GM12892 (cell line): ENCODE measurements around the gene DNAJC9.

ENCODE experiments used
- POLR2A ChIP-seq: IDR thresholded peaks from 2 replicates; pipeline ENCODE4 v1.6.1; 2011; ENCODE audit warnings: low read depth, low read length, control low read depth
- POLR2AphosphoS5 ChIP-seq: IDR thresholded peaks from 2 replicates; pipeline ENCODE4 v1.6.1; 2011; ENCODE audit warnings: low read depth, low read length, control low read depth

DNA sequence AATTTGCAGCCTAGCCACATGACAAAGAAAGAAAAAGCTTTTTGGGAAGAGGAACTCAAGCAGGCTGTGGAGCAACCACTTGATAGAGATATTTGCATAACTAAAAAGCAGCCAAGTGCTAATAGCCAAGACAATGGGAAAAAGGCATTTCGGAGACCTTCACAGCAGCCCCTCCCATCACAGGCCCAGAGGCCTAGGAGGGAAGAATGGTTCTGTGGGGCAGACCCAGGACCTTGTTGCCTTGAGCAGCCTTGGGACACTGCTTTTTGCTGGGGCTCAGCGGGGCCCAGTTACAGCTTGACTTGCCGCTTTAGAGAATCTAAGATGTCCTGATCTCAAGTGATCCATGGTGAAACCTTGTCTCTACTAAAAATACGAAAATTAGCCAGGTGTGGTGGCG lies 40.7 kb downstream of the DNAJC9 start:
- TF ChIP-seq POLR2A (no peak), POLR2AphosphoS5 (no peak)
